SK-N-MC (cell line): ENCODE results near the gene FNDC3B.

Experiments used
- DNase-seq: peaks from one replicate; pipeline ENCODE4 v3.0.0-alpha.2; 2011; ENCODE audit warnings: low read depth, low spot score
- H3K27ac ChIP-seq: fragments of 200-600 bp; sonication (generic); 2 replicates; pipeline ENCODE4 v1.5.1; 2016; ENCODE audit warnings: mixed run types
- H3K36me3 ChIP-seq: fragments of 200-600 bp; sonication (generic); 2 replicates; pipeline ENCODE4 v1.6.1; 2017; ENCODE audit warnings: antibody characterized with exemption, low read length, mixed read lengths; ENCODE audit not compliant: insufficient read depth
- H3K4me3 ChIP-seq: fragments of 200-600 bp; sonication (generic); 2 replicates; pipeline ENCODE4 v1.5.1; 2016
- H3K9ac ChIP-seq: fragments of 200-600 bp; sonication (generic); 2 replicates; pipeline ENCODE4 v1.8.0; 2017; ENCODE audit warnings: mixed run types, mixed read lengths; ENCODE audit not compliant: insufficient read length
- H3K9me3 ChIP-seq: fragments of 200-600 bp; sonication (generic); 2 replicates; pipeline ENCODE4 v1.6.1; 2017; ENCODE audit warnings: low read depth, mild to moderate bottlenecking, antibody characterized with exemption, low read length, moderate library complexity, mixed read lengths
- EZH2 ChIP-seq: fragments of 200-600 bp; sonication (generic); IDR thresholded peaks from one replicate; pipeline ENCODE4 v1.6.1; 2017; ENCODE audit warnings: antibody characterized with exemption
- FOXP2 ChIP-seq: optimal IDR thresholded peaks from 2 replicates; pipeline ENCODE3; 2011; ENCODE audit warnings: mild to moderate bottlenecking, moderate library complexity; ENCODE audit not compliant: insufficient read depth; ENCODE audit errors: extremely low read length, control extremely low read depth
- POLR2AphosphoS5 ChIP-seq: IDR thresholded peaks from 2 replicates; pipeline ENCODE4 v1.6.1; 2012; ENCODE audit warnings: mild to moderate bottlenecking, low read depth, low read length, borderline replicate concordance

The FNDC3B gene

DNA sequence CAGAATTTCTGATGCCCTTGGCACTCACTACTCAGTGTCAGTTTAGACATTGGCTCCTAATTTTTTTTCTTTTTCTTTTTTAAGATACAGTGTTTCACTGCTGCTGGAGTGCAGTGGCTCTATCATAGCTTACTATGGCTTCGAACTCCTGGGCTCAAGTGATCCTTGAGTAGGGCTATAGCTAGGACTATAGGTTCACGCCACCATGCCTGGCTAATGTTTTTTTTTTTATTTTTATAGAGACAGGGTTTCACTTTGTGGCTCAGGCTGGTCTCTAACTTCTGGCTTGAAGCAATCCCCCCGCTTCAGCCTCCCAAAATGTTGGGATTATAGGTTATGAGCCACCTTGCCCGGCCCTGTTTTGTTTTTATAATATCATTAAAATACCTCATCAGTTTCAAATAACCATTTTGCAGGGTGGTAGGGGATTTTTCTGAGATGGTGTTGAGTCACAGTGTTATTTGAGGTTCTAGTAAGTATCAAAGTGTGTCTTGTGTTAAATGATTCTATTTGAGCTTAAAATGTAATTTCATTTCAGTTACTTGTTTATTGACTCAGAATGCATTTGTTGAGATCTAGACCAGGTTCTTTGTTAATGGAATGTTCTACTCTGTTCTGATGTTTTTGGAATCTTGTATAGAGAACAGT lies 7.0 kb downstream of the FNDC3B start:
- H3K4me3 ChIP-seq = no peak overlapping the region
- H3K36me3 ChIP-seq = peaks cover 22% of the 10 kb centered on the region; the same call in 1 of the 2 replicates
- H3K9ac ChIP-seq = no peak overlapping the region
- DNase-seq = no peak
- H3K9me3 ChIP-seq = peaks cover 4% of the 10 kb centered on the region; the same call in 1 of the 2 replicates
- no peak overlapping the region for H3K27ac ChIP-seq
- TF ChIP-seq FOXP2 (no peak), POLR2AphosphoS5 (no peak), EZH2 (no peak)

DNA sequence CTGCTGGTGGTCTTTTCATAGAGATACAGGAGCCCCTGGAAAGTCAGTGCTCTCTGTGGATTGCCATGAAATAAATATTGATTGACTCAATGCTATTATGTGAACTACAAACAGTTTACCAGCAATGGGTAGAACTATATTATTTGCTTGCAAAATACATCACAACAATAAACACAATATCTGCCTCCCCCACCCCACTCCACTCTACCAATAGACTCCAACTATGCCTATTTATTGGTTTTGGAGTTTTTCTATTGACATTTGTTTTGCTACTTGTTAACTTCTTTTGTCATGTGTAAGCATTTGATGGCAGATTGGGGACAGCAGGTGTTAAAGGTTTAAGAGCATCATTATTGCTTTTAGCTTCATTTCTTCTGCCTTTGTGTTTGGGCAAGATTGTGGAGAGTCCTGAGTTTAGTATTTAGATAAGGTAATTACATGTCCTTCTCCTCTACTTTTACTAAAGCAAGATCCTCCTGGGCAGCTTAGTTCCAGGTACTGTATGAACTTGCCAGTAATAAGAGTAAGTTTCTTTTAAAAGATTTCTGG lies 8.3 kb downstream of the FNDC3B start:
- Histone ChIP-seq H3K36me3 (peaks cover 32% of the 10 kb centered on the region), H3K4me3 (no peak overlapping the region), H3K27ac (no peak overlapping the region), H3K9ac (no peak overlapping the region), H3K9me3 (peaks cover 4% of the 10 kb centered on the region; the same call in 1 of the 2 replicates)
- no peak for DNase-seq
- TF ChIP-seq POLR2AphosphoS5 = no peak
- TF ChIP-seq FOXP2 = no peak
- TF ChIP-seq EZH2 = no peak

DNA sequence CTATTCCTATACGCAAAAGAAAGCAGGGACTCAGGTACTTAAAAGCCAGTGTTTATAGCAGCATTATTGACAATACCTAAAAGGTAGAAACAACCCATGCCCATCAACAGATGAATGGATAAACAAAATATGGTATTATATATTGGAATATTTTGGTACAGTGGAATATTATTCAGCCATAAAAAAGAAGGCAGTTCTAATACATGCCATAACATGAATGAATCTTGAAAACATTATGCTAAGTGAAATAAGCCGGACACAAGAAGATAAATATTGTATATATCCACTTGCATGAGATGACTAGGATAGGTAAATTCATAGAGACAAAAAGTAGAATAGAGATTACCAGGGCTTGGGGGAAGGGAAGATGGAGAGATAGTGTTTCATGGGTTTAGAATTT lies 9.2 kb downstream of the FNDC3B start:
- Histone ChIP-seq H3K4me3 (no peak overlapping the region), H3K36me3 (peaks cover 37% of the 10 kb centered on the region), H3K9ac (no peak overlapping the region), H3K27ac (no peak overlapping the region), H3K9me3 (peaks cover 4% of the 10 kb centered on the region; the same call in 1 of the 2 replicates)
- DNase-seq = no peak
- TF ChIP-seq EZH2 (no peak), POLR2AphosphoS5 (no peak), FOXP2 (no peak)

DNA sequence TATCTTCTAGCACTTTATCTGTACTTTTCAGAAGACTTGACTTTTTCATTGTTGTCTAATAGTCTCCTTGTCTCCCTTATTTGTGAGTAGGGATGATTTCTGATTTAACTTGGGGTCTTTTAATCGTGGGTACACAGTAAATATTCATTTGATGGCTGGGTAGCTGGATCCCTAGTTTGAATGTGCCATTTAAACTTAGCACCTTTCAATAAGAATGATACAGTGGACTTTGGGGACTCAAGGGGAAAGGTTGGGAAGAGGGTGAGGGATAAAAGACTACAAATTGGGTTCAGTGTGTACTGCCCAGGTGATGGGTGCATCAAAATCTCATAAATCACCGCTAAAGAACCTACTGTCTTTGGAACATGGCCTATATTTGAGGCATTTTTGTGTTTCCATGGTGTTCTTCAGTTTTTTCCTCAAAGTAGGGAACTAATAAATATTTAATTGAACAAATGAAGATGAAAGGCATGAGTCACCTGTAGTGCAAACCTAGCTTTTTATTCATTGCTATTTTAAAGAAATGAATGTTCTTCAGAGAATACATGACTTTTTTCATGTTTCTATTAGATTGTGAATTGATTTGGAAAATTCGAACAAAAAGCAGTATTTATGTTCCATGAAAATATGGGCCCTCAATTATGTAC lies 12.1 kb downstream of the FNDC3B start:
- Histone ChIP-seq H3K4me3 (no peak overlapping the region), H3K9ac (no peak overlapping the region), H3K36me3 (peaks cover 37% of the 10 kb centered on the region), H3K9me3 (peaks cover 4% of the 10 kb centered on the region; the same call in 1 of the 2 replicates), H3K27ac (no peak overlapping the region)
- DNase-seq = no peak
- no peak for TF ChIP-seq FOXP2
- no peak for TF ChIP-seq POLR2AphosphoS5
- TF ChIP-seq EZH2 = no peak

GRCh38 chr3:172051957-172052354 lies 12.6 kb downstream of the FNDC3B start:
- no peak for DNase-seq
- Histone ChIP-seq H3K9ac (no peak overlapping the region), H3K9me3 (peaks cover 4% of the 10 kb centered on the region; the same call in 1 of the 2 replicates), H3K27ac (no peak overlapping the region), H3K36me3 (peaks cover 37% of the 10 kb centered on the region), H3K4me3 (no peak overlapping the region)
- no peak for TF ChIP-seq FOXP2
- TF ChIP-seq POLR2AphosphoS5 = no peak
- no peak for TF ChIP-seq EZH2

GRCh38 chr3:172052405-172052804 lies 13.0 kb downstream of the FNDC3B start:
- Histone ChIP-seq H3K9ac (no peak overlapping the region), H3K27ac (no peak overlapping the region), H3K9me3 (peaks cover 4% of the 10 kb centered on the region; the same call in 1 of the 2 replicates), H3K36me3 (peaks cover 37% of the 10 kb centered on the region), H3K4me3 (no peak overlapping the region)
- TF ChIP-seq POLR2AphosphoS5 = no peak
- TF ChIP-seq EZH2 = no peak
- TF ChIP-seq FOXP2 = no peak
- no peak for DNase-seq

DNA sequence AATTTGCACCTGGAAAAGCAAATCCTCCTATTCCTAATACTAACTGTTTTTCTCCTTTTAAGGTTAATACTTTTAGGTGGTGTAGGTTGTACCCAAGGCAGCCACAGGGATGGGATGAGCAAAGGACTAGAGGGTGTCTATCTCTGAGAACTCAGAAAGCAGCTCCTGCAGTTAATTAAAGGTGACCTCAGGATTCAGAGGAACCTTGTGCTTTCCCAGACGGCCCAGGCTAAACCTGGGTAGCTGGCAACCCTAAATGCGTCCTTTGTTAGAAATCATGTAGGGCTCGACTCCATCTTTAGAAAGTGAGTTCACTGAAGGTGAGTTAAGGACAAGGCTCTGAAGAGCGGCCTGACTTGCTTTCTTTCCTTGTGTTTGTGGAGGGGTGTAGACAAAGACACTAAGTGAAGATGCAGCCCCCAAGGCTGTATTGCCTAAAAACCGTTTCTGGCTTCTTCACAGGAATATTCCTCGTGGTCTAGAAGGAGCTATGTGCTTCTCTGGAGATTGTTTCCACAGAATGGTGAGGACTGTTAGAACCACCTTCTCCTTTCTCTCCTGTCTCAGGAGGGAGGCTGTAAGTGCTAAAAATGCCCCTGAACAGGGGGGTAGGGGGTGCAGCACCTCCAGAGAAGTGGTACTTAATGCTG lies 14.9 kb downstream of the FNDC3B start:
- H3K36me3 ChIP-seq = peaks cover 26% of the 10 kb centered on the region
- DNase-seq = no peak
- no peaks in the 10 kb centered on the region for H3K9me3 ChIP-seq
- TF ChIP-seq FOXP2 = no peak
- no peak for TF ChIP-seq EZH2
- TF ChIP-seq POLR2AphosphoS5 = no peak
- H3K27ac ChIP-seq = no peak overlapping the region
- no peak overlapping the region for H3K9ac ChIP-seq
- no peak overlapping the region for H3K4me3 ChIP-seq

DNA sequence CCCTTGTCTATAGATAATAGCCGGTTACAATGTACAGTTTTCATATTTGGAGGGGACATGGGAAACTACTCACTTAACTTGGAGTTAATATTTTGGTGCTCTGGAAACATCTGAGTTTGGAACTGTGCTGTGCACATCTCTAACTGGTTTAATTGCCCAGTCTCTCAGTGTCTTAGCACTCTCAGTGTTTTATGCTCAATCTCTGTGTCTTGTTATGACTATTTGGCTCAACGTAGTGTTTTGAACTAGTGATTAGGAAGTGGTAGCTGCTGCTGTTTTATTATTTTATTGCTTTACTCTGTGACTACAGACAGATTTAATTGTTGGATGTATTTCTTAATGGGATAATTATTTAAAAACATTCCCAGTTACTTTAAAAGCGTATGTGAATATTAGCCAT lies 17.0 kb downstream of the FNDC3B start:
- Histone ChIP-seq H3K9me3 (no peaks in the 10 kb centered on the region), H3K36me3 (peaks cover 15% of the 10 kb centered on the region), H3K9ac (no peak overlapping the region), H3K27ac (no peak overlapping the region), H3K4me3 (no peak overlapping the region)
- TF ChIP-seq FOXP2 (no peak), POLR2AphosphoS5 (no peak)
- no peak for DNase-seq
